Mesenchymal stem cell (in vitro differentiated cells and primary cell): ENCODE measurements around the gene KRTAP1-5.
"Not testable (repeated sequence)": the region's sequence is repeated elsewhere in the genome, so short reads cannot be mapped to it uniquely, and the experiment has no call there.

Experiments used
- DNase-seq: peaks from one replicate; pipeline ENCODE4 v3.0.0-alpha.2; 2013
- H2AFZ ChIP-seq: one replicate; pipeline ENCODE4 v1.6.1; 2013; ENCODE audit warnings: low read depth, mild to moderate bottlenecking, control low read depth, inconsistent platforms, low read length, moderate library complexity
- H2AK5ac ChIP-seq: 2 replicates; pipeline ENCODE4 v1.6.1; 2013; ENCODE audit warnings: low read length, moderate library complexity, mild to moderate bottlenecking, inconsistent platforms; ENCODE audit not compliant: severe bottlenecking
- H2BK120ac ChIP-seq: one replicate; pipeline ENCODE4 v1.6.1; 2013; ENCODE audit warnings: low read depth, mild to moderate bottlenecking, inconsistent platforms, low read length, moderate library complexity
- H2BK12ac ChIP-seq, 2 experiments: one replicate each; pipeline ENCODE4 v1.6.1; 2013; ENCODE audit warnings: inconsistent platforms in 2 of 2, low read length in 2 of 2, mild to moderate bottlenecking in 2 of 2, moderate library complexity in 2 of 2, control low read depth in 1 of 2
- H2BK15ac ChIP-seq: one replicate; pipeline ENCODE4 v1.6.1; 2013; ENCODE audit warnings: mild to moderate bottlenecking, low read depth, inconsistent platforms; ENCODE audit not compliant: poor library complexity, severe bottlenecking
- H2BK5ac ChIP-seq: 2 replicates; pipeline ENCODE4 v1.6.1; 2013; ENCODE audit warnings: low read depth, mild to moderate bottlenecking, low read length, control low read depth, inconsistent platforms; ENCODE audit not compliant: poor library complexity, severe bottlenecking
- H3K14ac ChIP-seq, 2 experiments: one replicate each; pipeline ENCODE4 v1.6.1; 2013; ENCODE audit warnings: inconsistent platforms in 2 of 2, low read length in 2 of 2, control low read depth in 1 of 2, mild to moderate bottlenecking in 1 of 2, moderate library complexity in 1 of 2
- H3K18ac ChIP-seq, 2 experiments: one replicate each; pipeline ENCODE4 v1.6.1; 2013; ENCODE audit warnings: inconsistent platforms in 2 of 2, low read length in 2 of 2, control low read depth in 1 of 2, low read depth in 1 of 2, mild to moderate bottlenecking in 1 of 2
- H3K23ac ChIP-seq, 2 experiments: one replicate each; pipeline ENCODE4 v1.6.1; 2013; ENCODE audit warnings: inconsistent platforms in 2 of 2, low read length in 2 of 2, mild to moderate bottlenecking in 2 of 2, moderate library complexity in 2 of 2, control low read depth in 1 of 2
- H3K27ac ChIP-seq: 2 replicates; pipeline ENCODE4 v1.5.1; 2013; ENCODE audit warnings: mild to moderate bottlenecking, moderate library complexity, low read length, control low read depth, inconsistent platforms; ENCODE audit not compliant: poor library complexity, severe bottlenecking
- H3K27me3 ChIP-seq, 2 experiments: 2 replicates each; pipeline versions ENCODE4 v1.6.1 to v1.7.0; 2013; ENCODE audit warnings: low read length in 2 of 2, mild to moderate bottlenecking in 2 of 2, moderate library complexity in 2 of 2, control low read depth in 1 of 2, inconsistent platforms in 1 of 2; ENCODE audit not compliant: control insufficient read depth in 1 of 2, insufficient read depth in 1 of 2
- H3K36me3 ChIP-seq, 2 experiments: 2 replicates each; pipeline versions ENCODE4 v1.6.1 to v1.7.0; 2013; ENCODE audit warnings: low read length in 2 of 2, control low read depth in 1 of 2, inconsistent platforms in 1 of 2, low read depth in 1 of 2, mild to moderate bottlenecking in 1 of 2; ENCODE audit not compliant: insufficient read depth in 2 of 2, control insufficient read depth in 1 of 2
- H3K4ac ChIP-seq, 2 experiments: one replicate each; pipeline ENCODE4 v1.6.1; 2013; ENCODE audit warnings: inconsistent platforms in 2 of 2, low read length in 2 of 2, mild to moderate bottlenecking in 2 of 2, moderate library complexity in 2 of 2, control low read depth in 1 of 2, low read depth in 1 of 2
- H3K4me1 ChIP-seq: 2 replicates; pipeline ENCODE4 v1.6.1; 2013; ENCODE audit warnings: low read depth, low read length, control low read depth; ENCODE audit not compliant: control insufficient read depth, insufficient read depth
- H3K4me2 ChIP-seq: 2 replicates; pipeline ENCODE4 v1.6.1; 2013; ENCODE audit warnings: low read length, mild to moderate bottlenecking, inconsistent platforms; ENCODE audit not compliant: poor library complexity, severe bottlenecking
- H3K4me3 ChIP-seq, 2 experiments: 2 replicates each; pipeline versions ENCODE4 v1.5.1 to v1.7.0; 2013; ENCODE audit warnings: low read length in 2 of 2, mild to moderate bottlenecking in 2 of 2, control low read depth in 1 of 2, low read depth in 1 of 2; ENCODE audit not compliant: insufficient read depth in 1 of 2
- H3K79me1 ChIP-seq: replicated peaks from 2 replicates; pipeline ENCODE4 v1.6.1; 2013; ENCODE audit warnings: mild to moderate bottlenecking, control low read depth, low read length, inconsistent platforms; ENCODE audit not compliant: poor library complexity, severe bottlenecking
- H3K9ac ChIP-seq: 2 replicates; pipeline ENCODE4 v1.7.0; 2013; ENCODE audit warnings: mild to moderate bottlenecking, low read length, moderate library complexity
- H3K9me3 ChIP-seq: 2 replicates; pipeline ENCODE4 v1.7.0; 2013; ENCODE audit warnings: mild to moderate bottlenecking, low read length; ENCODE audit not compliant: control insufficient read depth
- H4K8ac ChIP-seq: one replicate; pipeline ENCODE4 v1.6.1; 2013; ENCODE audit warnings: inconsistent platforms, mild to moderate bottlenecking, low read length, moderate library complexity
- H4K91ac ChIP-seq: one replicate; pipeline ENCODE4 v1.6.1; 2013; ENCODE audit warnings: mild to moderate bottlenecking, low read length, inconsistent platforms
- WGBS: methylation state at CpG from one replicate; pipeline ENCODE4 v1.1.7; 2013; ENCODE audit warnings: mixed read lengths; 5-methylcytosine and 5-hydroxymethylcytosine counted together

The KRTAP1-5 gene

GRCh38 chr17:41059276-41060051, 32.5 kb upstream of the KRTAP1-5 start:
- not testable (repeated sequence) for H2BK12ac ChIP-seq, H4K8ac ChIP-seq, H2BK120ac ChIP-seq, H3K4me1 ChIP-seq, H3K23ac ChIP-seq, H3K36me3 ChIP-seq, H3K4ac ChIP-seq, H3K9me3 ChIP-seq, H3K18ac ChIP-seq, H3K4me2 ChIP-seq, H3K27me3 ChIP-seq, H3K14ac ChIP-seq, H3K4me3 ChIP-seq, H4K91ac ChIP-seq, H3K79me1 ChIP-seq, H2BK15ac ChIP-seq, H2AFZ ChIP-seq, H2AK5ac ChIP-seq, H3K9ac ChIP-seq
- Histone ChIP-seq H2BK5ac (peak overlapping the region; percentile 5), H3K27ac (peak overlapping the region; percentile 87)
- WGBS = 26% methylated on average over 5 of the region's 31 CpGs
- peak; percentile 84 for DNase-seq

GRCh38 chr17:41058741-41059140, 31.7 kb upstream of the KRTAP1-5 start:
- H3K4me1 ChIP-seq = peaks cover 7% of the 10 kb centered on the region

GRCh38 chr17:41057547-41057946, 30.5 kb upstream of the KRTAP1-5 start:
- Histone ChIP-seq H3K4me2 (no peak overlapping the region), H2AFZ (no peak overlapping the region), H3K9me3 (no peaks in the 10 kb centered on the region), H3K79me1 (no peaks in the 10 kb centered on the region), H3K36me3 (no peaks in the 10 kb centered on the region), H2BK120ac (no peak overlapping the region), H3K4me1 (peaks cover 7% of the 10 kb centered on the region), H3K14ac (no peak overlapping the region), H3K27ac (no peak overlapping the region), H4K8ac (no peak overlapping the region), H3K23ac (no peak overlapping the region), H3K9ac (no peak overlapping the region), H4K91ac (no peak overlapping the region), H2BK15ac (no peak overlapping the region), H2BK5ac (no peak overlapping the region), H3K27me3 (no peaks in the 10 kb centered on the region), H3K4me3 (no peak overlapping the region), H2BK12ac (no peak overlapping the region), H3K18ac (no peak overlapping the region), H3K4ac (no peak overlapping the region), H2AK5ac (no peak overlapping the region)
- no CpG with 5 or more reads among the region's 1 CpG for WGBS
- no peak for DNase-seq

More at GRCh38 chr17:41058741-41059140, 31.7 kb upstream of the KRTAP1-5 start:
- Histone ChIP-seq H3K9ac (no peak overlapping the region), H3K27me3 (no peaks in the 10 kb centered on the region), H2BK120ac (no peak overlapping the region), H3K18ac (no peak overlapping the region), H3K79me1 (no peaks in the 10 kb centered on the region), H4K91ac (no peak overlapping the region), H3K9me3 (no peaks in the 10 kb centered on the region), H2AFZ (no peak overlapping the region), H3K36me3 (no peaks in the 10 kb centered on the region), H2AK5ac (peak overlapping the region; percentile 10), H3K4me3 (no peak overlapping the region), H3K23ac (no peak overlapping the region), H4K8ac (no peak overlapping the region), H2BK15ac (no peak overlapping the region), H3K27ac (peak overlapping the region; percentile 55), H3K4me2 (no peak overlapping the region), H3K14ac (no peak overlapping the region), H2BK12ac (no peak overlapping the region), H3K4ac (no peak overlapping the region), H2BK5ac (no peak overlapping the region)
- no peak for DNase-seq
- no CpG with 5 or more reads among the region's 5 CpGs for WGBS

- H3K36me3 ChIP-seq, H2BK12ac ChIP-seq, H3K4me2 ChIP-seq, DNase-seq, H3K23ac ChIP-seq, H2AFZ ChIP-seq, H3K79me1 ChIP-seq, H3K27ac ChIP-seq, H3K4me3 ChIP-seq, H2BK5ac ChIP-seq, H2AK5ac ChIP-seq, H3K4ac ChIP-seq, H4K8ac ChIP-seq, H3K27me3 ChIP-seq, H2BK120ac ChIP-seq, H3K4me1 ChIP-seq, H3K14ac ChIP-seq, H3K18ac ChIP-seq, H2BK15ac ChIP-seq, H4K91ac ChIP-seq, H3K9me3 ChIP-seq, H3K9ac ChIP-seq: not testable (repeated sequence)
- no CpG with 5 or more reads among the region's 6 CpGs for WGBS
These were observed 28.1 kb upstream of the KRTAP1-5 start, which contains the start of gene KRTAP2-2 for GRCh38 chr17:41055130-41055529. TSS of gene KRTAP2-2 (minus strand) at chr17:41055230. CDS start at chr17:41055211, 19 bp downstream.
